Activated CD8-positive, alpha-beta memory T cell treated with anti-CD3 and anti-CD28 coated beads for 4 hours (primary cell): ENCODE results near the gene HOMER1.
"Not testable (repeated sequence)": the region's sequence is repeated elsewhere in the genome, so short reads cannot be mapped to it uniquely, and the experiment has no call there.

Experiments
- DNase-seq, 2 donors: peaks; one replicate each; pipeline ENCODE4 v3.0.0-alpha.2; 2020; ENCODE audit warnings: low read depth in 2 of 2

The HOMER1 gene

GRCh38 chr5:79417495-79417894 is 96.4 kb downstream of the HOMER1 start:
- no peak for DNase-seq

- DNase-seq, result no peak
Measured at GRCh38 chr5:79416499-79416898, 97.4 kb downstream of the HOMER1 start.

- no peak for DNase-seq
Measured at GRCh38 chr5:79413112-79413511, 100.8 kb downstream of the HOMER1 start.

GRCh38 chr5:79408028-79408427 is 105.9 kb downstream of the HOMER1 start:
- DNase-seq, result no peak

- no peak for DNase-seq
Measured at GRCh38 chr5:79407591-79407990, 106.3 kb downstream of the HOMER1 start.

- DNase-seq, result no peak
Measured at GRCh38 chr5:79401216-79401615, 112.7 kb downstream of the HOMER1 start.

- DNase-seq, result no peak
Measured at GRCh38 chr5:79399046-79399445, 114.9 kb downstream of the HOMER1 start.

- DNase-seq, result no peak
Measured at GRCh38 chr5:79397080-79397479, 116.9 kb downstream of the HOMER1 start.

GRCh38 chr5:79396265-79396664 is 117.7 kb downstream of the HOMER1 start:
- no peak for DNase-seq

GRCh38 chr5:79395296-79395695 is 118.6 kb downstream of the HOMER1 start:
- no peak for DNase-seq

GRCh38 chr5:79392776-79393175 is 121.2 kb downstream of the HOMER1 start:
- DNase-seq, result no peak

GRCh38 chr5:79386679-79387078 is 127.3 kb downstream of the HOMER1 start:
- DNase-seq, result no peak

GRCh38 chr5:79385126-79385525 is 128.8 kb downstream of the HOMER1 start:
- not testable (repeated sequence) for DNase-seq

- no peak for DNase-seq
Measured at GRCh38 chr5:79378510-79379186, 135.3 kb downstream of the HOMER1 start.

- no peak for DNase-seq
Measured at GRCh38 chr5:79357398-79357797, 156.5 kb downstream of the HOMER1 start.

- no peak for DNase-seq
Measured at GRCh38 chr5:79349881-79350280, 164.1 kb downstream of the HOMER1 start.

- no peak for DNase-seq
Measured at GRCh38 chr5:79349047-79349446, 164.9 kb downstream of the HOMER1 start.

- DNase-seq, result no peak
Measured at GRCh38 chr5:79346420-79346824, 167.5 kb downstream of the HOMER1 start.

GRCh38 chr5:79333852-79334557 is 179.9 kb downstream of the HOMER1 start:
- no peak for DNase-seq

- DNase-seq, result no peak
Measured at GRCh38 chr5:79330071-79330470, 183.9 kb downstream of the HOMER1 start.

- no peak for DNase-seq
Measured at GRCh38 chr5:79329453-79329852, 184.5 kb downstream of the HOMER1 start.
